HG02798 (cell line): ENCODE measurements around the gene STX3.
"Not testable (repeated sequence)": the region's sequence is repeated elsewhere in the genome, so short reads cannot be mapped to it uniquely, and the experiment has no call there.

Experiments
- ATAC-seq: cut with Tn5 transposase; IDR thresholded peaks from one replicate; pipeline ENCODE4 v1.9.1; 2021; ENCODE audit warnings: mild to moderate bottlenecking; ENCODE audit not compliant: unreplicated experiment, poor library complexity

Gene STX3

GRCh38 chr11:59756845-59757244, 1.7 kb downstream of the STX3 start:
- ATAC-seq, result no peak

DNA sequence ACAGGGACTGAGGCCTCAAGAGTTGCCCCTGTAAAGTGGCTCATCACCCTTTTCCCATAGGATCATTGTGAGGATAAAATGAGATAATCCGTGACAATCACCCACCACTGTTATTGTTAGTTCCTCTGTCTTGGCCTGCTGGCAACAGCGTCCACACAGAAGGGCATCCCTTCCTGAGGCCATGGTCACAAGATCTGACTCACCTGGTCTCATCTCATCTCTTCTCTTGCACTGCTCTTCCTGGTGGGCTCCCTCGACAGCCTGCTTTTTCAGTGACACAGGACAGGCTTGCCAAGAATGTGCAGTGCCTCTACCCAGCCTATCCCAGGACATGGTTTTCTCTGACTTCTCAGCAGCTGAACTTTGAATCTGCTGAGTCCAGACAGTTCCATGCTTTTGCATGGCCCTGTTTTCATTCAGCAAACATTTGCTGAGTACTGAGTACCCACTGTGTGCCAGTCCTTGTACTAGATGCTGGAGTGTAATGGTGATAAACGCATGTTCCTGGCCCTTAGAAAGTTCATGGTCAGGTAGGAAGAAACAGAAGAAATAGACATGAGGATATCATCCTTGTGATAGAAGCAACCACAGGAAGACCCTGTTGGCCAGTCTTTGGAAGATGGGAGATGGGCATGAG, 3.3 kb downstream of the STX3 start:
- no peak for ATAC-seq

- no peak for ATAC-seq
Measured at GRCh38 chr11:59759900-59760299, 4.7 kb downstream of the STX3 start.

GRCh38 chr11:59760771-59761170, 5.6 kb downstream of the STX3 start:
- ATAC-seq, result no peak

- no peak for ATAC-seq
Measured at GRCh38 chr11:59761993-59762392, 6.8 kb downstream of the STX3 start.

DNA sequence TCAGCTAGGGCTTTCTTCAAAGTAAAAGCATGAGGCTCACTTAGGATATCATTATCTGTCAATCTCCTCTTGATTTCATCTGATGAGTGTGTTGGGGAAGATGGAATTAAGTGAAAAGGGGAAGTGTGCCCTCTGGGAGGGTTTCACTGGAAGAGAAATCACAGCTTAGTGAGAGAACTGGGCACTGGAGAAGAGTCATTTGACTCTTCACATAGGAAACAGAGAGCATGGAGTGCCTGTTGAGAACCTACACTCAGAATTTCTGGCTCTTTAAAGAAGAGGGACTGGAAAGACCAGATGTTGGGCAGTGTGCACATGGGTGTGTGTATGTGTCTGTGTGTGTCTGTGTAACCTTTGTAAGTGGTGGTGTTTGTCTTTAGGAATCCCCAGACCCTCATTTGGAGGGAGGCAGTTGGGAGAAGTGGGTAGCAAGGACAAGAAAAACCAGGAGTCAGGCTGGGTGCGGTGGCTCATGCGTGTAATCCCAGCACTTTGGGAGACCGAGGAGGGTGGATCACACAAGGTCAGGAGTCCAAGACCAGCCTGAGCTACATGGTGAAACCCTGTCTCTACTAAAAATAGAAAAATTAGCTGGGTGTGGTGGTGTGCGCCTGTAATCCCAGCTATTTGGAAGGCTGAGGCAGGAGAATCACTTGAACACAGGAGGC, 10.0 kb downstream of the STX3 start:
- no peak for ATAC-seq

- no peak for ATAC-seq
Measured at GRCh38 chr11:59766542-59767224, 11.5 kb downstream of the STX3 start.

DNA sequence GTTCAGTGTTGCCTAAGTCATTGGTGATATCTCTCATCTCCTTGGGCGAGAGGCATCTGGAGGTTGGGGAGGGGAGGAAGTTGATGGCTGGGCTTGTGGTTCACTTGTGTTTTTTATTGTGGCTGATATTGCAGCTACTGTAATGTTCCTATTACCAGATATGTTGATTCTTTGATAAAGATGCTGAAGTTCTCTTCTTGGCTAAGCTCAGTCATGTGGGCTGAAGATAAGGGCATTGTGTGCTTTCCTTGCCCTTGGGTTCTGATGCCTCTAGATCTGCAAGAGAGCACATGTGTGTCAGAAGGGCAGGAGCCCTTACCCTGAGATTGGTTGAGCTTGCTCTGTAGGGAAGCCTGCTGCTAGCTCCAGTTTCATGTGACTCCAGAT, 12.0 kb downstream of the STX3 start:
- ATAC-seq, result no peak

DNA sequence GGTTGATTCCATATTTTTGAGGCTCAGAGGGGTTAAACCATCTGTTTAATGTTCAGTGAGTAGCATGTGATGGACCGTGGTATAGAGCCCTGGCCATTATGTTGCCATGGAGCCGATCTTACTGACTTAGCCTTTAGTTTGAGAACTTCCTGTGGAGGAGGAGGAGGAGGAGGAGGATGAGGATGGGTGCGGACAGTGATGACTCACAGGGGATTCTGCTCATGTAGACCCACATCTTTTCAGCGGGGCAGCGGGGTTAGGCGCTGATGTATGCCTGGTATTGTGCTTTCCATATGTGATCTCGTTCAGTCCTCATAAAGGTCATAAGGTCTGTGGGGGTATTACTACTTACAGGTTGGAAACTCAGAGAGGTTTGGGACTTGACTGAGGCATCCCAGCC, 13.9 kb downstream of the STX3 start:
- no peak for ATAC-seq

- ATAC-seq, result no peak
Measured at GRCh38 chr11:59769828-59770227, 14.7 kb downstream of the STX3 start.

- no peak for ATAC-seq
Measured at GRCh38 chr11:59770319-59770718, 15.1 kb downstream of the STX3 start.

DNA sequence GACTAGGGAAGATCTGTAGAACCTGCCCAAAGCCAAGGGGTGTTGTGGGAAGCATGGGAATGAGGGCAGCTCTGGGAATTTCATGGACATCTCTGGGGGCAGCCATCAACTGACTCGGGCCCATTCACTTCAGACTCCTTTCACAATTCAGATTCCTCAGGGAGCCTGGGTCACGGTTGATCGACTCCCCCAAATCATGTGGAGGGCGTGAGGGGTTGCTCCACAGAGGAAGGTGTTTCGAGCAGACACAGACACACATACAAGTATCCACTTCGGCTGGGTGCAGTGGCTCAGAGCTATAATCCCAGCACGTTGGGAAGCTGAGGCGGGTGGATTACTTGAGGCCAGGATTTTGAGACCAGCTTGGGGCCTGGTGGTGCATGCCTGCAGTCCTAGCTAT, 15.7 kb downstream of the STX3 start:
- ATAC-seq, result no peak

- ATAC-seq, result no peak
Measured at GRCh38 chr11:59771605-59772004, 16.4 kb downstream of the STX3 start.

- ATAC-seq, result no peak
Measured at GRCh38 chr11:59773083-59773440, 17.9 kb downstream of the STX3 start.

- no peak for ATAC-seq
Measured at GRCh38 chr11:59776210-59777066, 21.3 kb downstream of the STX3 start.

DNA sequence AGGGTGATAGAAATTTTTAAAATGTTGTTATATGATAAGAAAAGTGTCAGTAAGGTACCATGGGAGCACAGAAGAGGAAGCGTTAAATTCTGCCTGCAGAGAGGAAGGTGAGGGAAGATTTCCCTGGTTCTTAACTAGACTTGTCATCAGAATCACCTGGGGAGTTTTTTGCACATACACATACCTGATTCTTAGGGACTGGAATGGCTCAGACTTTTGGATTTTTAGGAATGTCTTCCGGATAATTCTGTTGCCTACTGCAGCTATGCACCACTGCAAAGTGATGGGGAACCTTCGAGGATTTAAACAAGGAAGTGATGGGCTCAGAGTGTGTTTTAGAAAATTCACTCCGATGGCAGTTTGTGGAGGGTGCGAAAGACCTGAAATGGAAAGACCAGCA, 21.9 kb downstream of the STX3 start:
- ATAC-seq, result no peak

DNA sequence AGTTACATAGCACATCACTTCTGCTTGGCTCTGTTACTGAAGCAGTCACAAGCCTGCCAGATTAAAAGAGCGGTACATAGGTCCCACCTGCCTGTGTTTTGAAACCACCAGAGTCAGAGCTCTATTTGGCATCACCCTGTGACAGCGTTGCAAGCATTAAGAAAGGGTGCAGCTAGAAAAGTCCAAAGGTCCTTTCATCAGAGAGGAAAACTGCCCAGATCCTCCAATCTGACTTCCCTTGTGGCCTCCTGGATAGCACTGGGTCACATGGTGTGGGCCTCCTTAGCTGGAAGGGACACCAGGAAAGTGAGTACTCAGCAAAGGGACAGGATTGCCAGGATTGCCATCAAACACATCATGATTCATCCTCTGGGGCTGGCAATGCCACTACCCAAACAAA, 22.9 kb downstream of the STX3 start:
- no peak for ATAC-seq

DNA sequence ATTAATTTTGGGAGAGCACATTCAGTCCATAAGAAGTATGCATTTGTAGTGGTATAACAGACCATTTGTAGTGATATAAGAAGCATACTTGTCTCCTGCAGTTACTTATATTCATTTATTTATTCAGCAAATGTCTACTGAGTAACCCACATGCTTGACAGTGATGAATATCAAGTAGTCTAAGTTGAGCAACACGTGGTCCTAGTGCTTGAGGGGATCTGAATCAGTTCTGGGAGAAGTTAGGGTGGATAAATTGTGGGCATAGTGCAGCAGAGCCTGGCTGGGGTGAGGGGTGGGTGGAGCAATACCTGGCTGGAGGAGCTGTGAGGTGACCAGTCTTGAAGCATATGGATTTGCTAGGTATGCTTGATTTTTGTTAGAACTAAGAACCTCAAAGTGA, 24.3 kb downstream of the STX3 start:
- ATAC-seq, result no peak

DNA sequence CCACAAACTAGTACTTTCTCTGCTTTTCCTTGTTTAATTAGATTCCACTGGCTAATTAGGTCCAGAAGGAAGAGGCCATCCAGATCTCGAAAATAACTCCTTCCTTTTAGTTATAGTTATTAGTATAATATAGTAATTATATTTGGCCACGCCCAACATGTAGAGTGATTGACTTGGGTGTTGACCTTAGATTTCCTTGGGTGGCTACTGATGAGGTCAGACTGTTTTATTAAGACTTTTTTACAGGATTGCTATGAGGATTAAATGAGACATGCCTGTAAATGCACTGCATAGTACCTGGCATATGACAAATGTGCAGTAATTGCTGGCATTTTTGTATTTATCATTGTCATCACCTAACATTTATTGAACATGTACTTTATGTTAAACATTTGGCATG, 26.9 kb downstream of the STX3 start:
- no peak for ATAC-seq

DNA sequence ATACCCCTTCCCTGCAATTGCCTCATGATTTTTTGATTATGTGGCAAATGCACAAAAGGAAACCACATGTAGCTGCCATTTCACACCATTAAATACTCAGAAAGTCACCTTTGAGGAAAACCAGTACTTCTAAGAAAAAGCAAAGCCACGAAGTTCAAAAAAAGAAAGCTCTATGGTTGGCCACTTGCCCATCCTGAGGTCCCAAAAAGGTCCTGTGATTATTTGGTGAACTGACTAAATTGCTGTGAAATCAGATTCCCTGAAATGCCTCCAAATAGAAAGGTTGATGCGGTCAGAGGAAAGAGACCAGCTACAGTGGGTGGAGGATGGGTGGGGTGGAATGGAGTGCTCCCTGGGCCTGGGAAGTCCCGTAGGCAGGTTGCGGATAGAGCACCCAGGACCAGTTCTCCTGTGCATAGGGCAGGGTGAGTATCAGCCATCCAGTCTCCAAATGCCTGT, 28.5 kb downstream of the STX3 start:
- no peak for ATAC-seq

DNA sequence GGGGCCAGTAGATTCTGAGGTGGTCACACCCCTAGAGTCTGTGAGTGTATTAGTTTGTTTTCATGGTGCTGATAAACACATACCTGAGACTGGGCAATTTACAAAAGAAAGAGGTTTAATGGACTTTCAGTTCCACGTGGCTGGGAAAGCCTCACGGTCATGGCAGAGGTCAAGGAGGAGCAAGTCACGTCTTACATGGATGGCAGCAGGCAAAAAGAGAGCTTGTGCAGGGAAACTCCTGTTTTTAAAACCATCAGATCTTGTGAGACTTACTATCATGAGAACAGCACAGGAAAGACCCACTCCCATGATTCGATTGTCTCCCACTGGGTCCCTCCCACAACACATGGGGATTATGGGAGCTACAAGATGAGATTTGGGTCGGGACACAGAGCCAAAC, 29.3 kb downstream of the STX3 start:
- ATAC-seq, result not testable (repeated sequence)
